ENCODE data around the gene INPP4A.

The INPP4A gene

GRCh38 chr2:98573426-98573825 is 128.8 kb downstream of the INPP4A start (continued):
- TF ChIP-seq CSRNP3 (CRISPR knock-in tag; IDR thresholded peaks at IDR 0.05) (no peak), ISL1 (CRISPR knock-in tag; IDR thresholded peaks at IDR 0.05) (no peak), SNAI2 (CRISPR knock-in tag; IDR thresholded peaks at IDR 0.05) (no peak), PATZ1 (CRISPR knock-in tag; IDR thresholded peaks at IDR 0.05; ENCODE audit: borderline replicate concordance) (no peak), ZNF565 (CRISPR knock-in tag; conservative IDR thresholded peaks at IDR 0.05; ENCODE audit: low read depth) (no peak), CSDC2 (CRISPR knock-in tag; IDR thresholded peaks at IDR 0.05) (no peak), POU6F1 (CRISPR knock-in tag; IDR thresholded peaks at IDR 0.05; ENCODE audit: borderline replicate concordance, low read depth) (no peak), ZNF70 (CRISPR knock-in tag; IDR thresholded peaks at IDR 0.05) (no peak), ZFP30 (CRISPR knock-in tag; IDR thresholded peaks at IDR 0.05) (no peak), PPARA (CRISPR knock-in tag; IDR thresholded peaks at IDR 0.05; ENCODE audit: borderline replicate concordance) (no peak), GLIS3 (CRISPR knock-in tag; IDR thresholded peaks at IDR 0.05) (no peak), ARNTL (CRISPR knock-in tag; IDR thresholded peaks at IDR 0.05; ENCODE audit: borderline replicate concordance, low read depth) (no peak)

GRCh38 chr2:98576666-98577312 is 132.1 kb downstream of the INPP4A start:
- no peak for ATAC-seq
- no peak for TF ChIP-seq OSR1 (CRISPR knock-in tag; IDR thresholded peaks at IDR 0.05)
- no peak for TF ChIP-seq CSDC2 (CRISPR knock-in tag; IDR thresholded peaks at IDR 0.05)
- no peak for TF ChIP-seq ISL1 (CRISPR knock-in tag; IDR thresholded peaks at IDR 0.05)
- TF ChIP-seq ZFP3 (CRISPR knock-in tag; IDR thresholded peaks at IDR 0.05): no peak
- TF ChIP-seq CREB5 (CRISPR knock-in tag; IDR thresholded peaks at IDR 0.05; ENCODE audit: low read depth): no peak
- no peak for TF ChIP-seq ZNF565 (CRISPR knock-in tag; conservative IDR thresholded peaks at IDR 0.05; ENCODE audit: low read depth)
- TF ChIP-seq ZNF70 (CRISPR knock-in tag; IDR thresholded peaks at IDR 0.05): no peak
- TF ChIP-seq SNAI2 (CRISPR knock-in tag; IDR thresholded peaks at IDR 0.05): no peak
- no peak for TF ChIP-seq ZC3H10 (CRISPR knock-in tag; IDR thresholded peaks at IDR 0.05)
- no peak for TF ChIP-seq TOX (CRISPR knock-in tag; IDR thresholded peaks at IDR 0.05; ENCODE audit: borderline replicate concordance)
- no peak for TF ChIP-seq ZNF8 (CRISPR knock-in tag; IDR thresholded peaks at IDR 0.05)
- no peak for TF ChIP-seq TSHZ2 (CRISPR knock-in tag; IDR thresholded peaks at IDR 0.05)
- TF ChIP-seq PATZ1 (CRISPR knock-in tag; IDR thresholded peaks at IDR 0.05; ENCODE audit: borderline replicate concordance): no peak
- no peak for TF ChIP-seq GLIS3 (CRISPR knock-in tag; IDR thresholded peaks at IDR 0.05)
- no peak for TF ChIP-seq BACH2 (CRISPR knock-in tag; IDR thresholded peaks at IDR 0.05; ENCODE audit: borderline replicate concordance)
- no peak for TF ChIP-seq POU6F1 (CRISPR knock-in tag; IDR thresholded peaks at IDR 0.05; ENCODE audit: borderline replicate concordance, low read depth)
- TF ChIP-seq CSRNP3 (CRISPR knock-in tag; IDR thresholded peaks at IDR 0.05): no peak

All from SK-N-SH treated with all-trans-retinoic acid at 6 μM for 48 hours (cell line).